ENCODE results near the gene GSTM4.

GRCh38 chr1:109626682-109627408 is 29.1 kb upstream of the GSTM4 start:
- TF ChIP-seq EP300 (IDR thresholded peaks at IDR 0.05; ENCODE audit: borderline replicate concordance in 1 of 2, low read depth in 2 of 2, low read length in 2 of 2) (no peak), CEBPB (IDR thresholded peaks at IDR 0.05; ENCODE audit: low read depth, low read length) (no peak), JUND (IDR thresholded peaks at IDR 0.05; ENCODE audit: low read length) (no peak), POLR2AphosphoS5 (IDR thresholded peaks at IDR 0.05; ENCODE audit: low read depth, low read length) (no peak), POLR2A (IDR thresholded peaks at IDR 0.05; ENCODE audit: control extremely low read depth in 1 of 2, low read depth in 2 of 2, low read length in 2 of 2) (no peak), TAF1 (IDR thresholded peaks at IDR 0.05; ENCODE audit: low read depth, low read length) (no peak), CHD2 (IDR thresholded peaks at IDR 0.05; ENCODE audit: low read length) (no peak), RBBP5 (IDR thresholded peaks at IDR 0.05; ENCODE audit: borderline replicate concordance, low read depth, low read length) (no peak), JUN (IDR thresholded peaks at IDR 0.05; ENCODE audit: low read depth, low read length) (no peak), SP1 (IDR thresholded peaks at IDR 0.05; ENCODE audit: low read depth, low read length) (no peak), SIN3A (conservative IDR thresholded peaks at IDR 0.05 in 1 of 2, IDR thresholded peaks at IDR 0.05 in 1 of 2; ENCODE audit: low read depth in 1 of 2, low read length in 2 of 2) (no peak)
- TF ChIP-seq, protein P1, sequence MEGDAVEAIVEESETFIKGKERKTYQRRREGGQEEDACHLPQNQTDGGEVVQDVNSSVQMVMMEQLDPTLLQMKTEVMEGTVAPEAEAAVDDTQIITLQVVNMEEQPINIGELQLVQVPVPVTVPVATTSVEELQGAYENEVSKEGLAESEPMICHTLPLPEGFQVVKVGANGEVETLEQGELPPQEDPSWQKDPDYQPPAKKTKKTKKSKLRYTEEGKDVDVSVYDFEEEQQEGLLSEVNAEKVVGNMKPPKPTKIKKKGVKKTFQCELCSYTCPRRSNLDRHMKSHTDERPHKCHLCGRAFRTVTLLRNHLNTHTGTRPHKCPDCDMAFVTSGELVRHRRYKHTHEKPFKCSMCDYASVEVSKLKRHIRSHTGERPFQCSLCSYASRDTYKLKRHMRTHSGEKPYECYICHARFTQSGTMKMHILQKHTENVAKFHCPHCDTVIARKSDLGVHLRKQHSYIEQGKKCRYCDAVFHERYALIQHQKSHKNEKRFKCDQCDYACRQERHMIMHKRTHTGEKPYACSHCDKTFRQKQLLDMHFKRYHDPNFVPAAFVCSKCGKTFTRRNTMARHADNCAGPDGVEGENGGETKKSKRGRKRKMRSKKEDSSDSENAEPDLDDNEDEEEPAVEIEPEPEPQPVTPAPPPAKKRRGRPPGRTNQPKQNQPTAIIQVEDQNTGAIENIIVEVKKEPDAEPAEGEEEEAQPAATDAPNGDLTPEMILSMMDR (IDR thresholded peaks at IDR 0.05; ENCODE audit: control extremely low read depth in 1 of 3, insufficient read depth in 1 of 3, low read depth in 1 of 3, low read length in 3 of 3) = no peak
- TF ChIP-seq, protein P2, sequence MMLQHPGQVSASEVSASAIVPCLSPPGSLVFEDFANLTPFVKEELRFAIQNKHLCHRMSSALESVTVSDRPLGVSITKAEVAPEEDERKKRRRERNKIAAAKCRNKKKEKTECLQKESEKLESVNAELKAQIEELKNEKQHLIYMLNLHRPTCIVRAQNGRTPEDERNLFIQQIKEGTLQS (IDR thresholded peaks at IDR 0.05; ENCODE audit: insufficient read depth, low read depth, low read length) = no peak
- TF ChIP-seq, protein P3, sequence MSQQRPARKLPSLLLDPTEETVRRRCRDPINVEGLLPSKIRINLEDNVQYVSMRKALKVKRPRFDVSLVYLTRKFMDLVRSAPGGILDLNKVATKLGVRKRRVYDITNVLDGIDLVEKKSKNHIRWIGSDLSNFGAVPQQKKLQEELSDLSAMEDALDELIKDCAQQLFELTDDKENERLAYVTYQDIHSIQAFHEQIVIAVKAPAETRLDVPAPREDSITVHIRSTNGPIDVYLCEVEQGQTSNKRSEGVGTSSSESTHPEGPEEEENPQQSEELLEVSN (IDR thresholded peaks at IDR 0.05) = no peak
